ENCODE measurements around the gene STYXL1.
"Not testable (repeated sequence)": the region's sequence is repeated elsewhere in the genome, so short reads cannot be mapped to it uniquely, and the experiment has no call there.

DNA sequence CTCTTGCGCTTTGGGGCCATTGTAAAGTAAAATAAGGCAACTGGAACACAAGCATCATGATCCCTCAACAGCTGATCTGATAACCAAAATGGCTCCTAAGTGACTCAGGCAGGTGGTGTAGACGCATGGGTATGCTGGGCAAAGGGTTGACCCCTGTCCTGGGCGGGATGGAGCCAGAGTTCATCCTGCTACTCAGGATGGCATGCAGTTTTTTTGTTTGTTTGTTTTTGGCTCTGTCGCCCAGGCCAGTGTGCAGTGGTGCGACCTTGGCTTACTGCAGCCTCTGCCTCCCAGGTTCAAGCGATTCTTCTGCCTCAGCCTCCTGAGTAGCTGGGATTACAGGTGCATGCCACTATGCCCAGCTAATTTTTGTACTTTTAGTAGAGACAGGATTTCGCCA is 10.9 kb upstream of the STYXL1 start:
- TF ChIP-seq, protein P1, sequence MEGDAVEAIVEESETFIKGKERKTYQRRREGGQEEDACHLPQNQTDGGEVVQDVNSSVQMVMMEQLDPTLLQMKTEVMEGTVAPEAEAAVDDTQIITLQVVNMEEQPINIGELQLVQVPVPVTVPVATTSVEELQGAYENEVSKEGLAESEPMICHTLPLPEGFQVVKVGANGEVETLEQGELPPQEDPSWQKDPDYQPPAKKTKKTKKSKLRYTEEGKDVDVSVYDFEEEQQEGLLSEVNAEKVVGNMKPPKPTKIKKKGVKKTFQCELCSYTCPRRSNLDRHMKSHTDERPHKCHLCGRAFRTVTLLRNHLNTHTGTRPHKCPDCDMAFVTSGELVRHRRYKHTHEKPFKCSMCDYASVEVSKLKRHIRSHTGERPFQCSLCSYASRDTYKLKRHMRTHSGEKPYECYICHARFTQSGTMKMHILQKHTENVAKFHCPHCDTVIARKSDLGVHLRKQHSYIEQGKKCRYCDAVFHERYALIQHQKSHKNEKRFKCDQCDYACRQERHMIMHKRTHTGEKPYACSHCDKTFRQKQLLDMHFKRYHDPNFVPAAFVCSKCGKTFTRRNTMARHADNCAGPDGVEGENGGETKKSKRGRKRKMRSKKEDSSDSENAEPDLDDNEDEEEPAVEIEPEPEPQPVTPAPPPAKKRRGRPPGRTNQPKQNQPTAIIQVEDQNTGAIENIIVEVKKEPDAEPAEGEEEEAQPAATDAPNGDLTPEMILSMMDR (IDR thresholded peaks at IDR 0.05) = not testable (repeated sequence)
- not testable (repeated sequence) for TF ChIP-seq POLR2A (IDR thresholded peaks at IDR 0.05)
